Measurements from ENCODE around the gene GRHL3. TPM values are rescaled to one million over a fixed set of nuclear protein-coding genes. Genes with fewer than 3 reads are reported as not detected.

Gene GRHL3
- total RNA-seq, 1 donor from 2014 or later = not detected

GRCh38 chr1:24329331-24329730 lies 10.2 kb downstream of the GRHL3 start:
- H3K27me3 ChIP-seq (ENCODE audit: low read depth) = peaks cover 7% of the 10 kb centered on the region
- H3K4me3 ChIP-seq = no peak overlapping the region
- no peaks in the 10 kb centered on the region for H3K4me1 ChIP-seq
- no peaks in the 10 kb centered on the region for H3K9me3 ChIP-seq (replicated peaks)
- H3K27ac ChIP-seq (replicated peaks) = no peak overlapping the region
- TF ChIP-seq CTCF (IDR thresholded peaks at IDR 0.05; ENCODE audit: borderline replicate concordance) = no peak
- intact Hi-C loops (cut with micrococcal nuclease) = no loop called here
- H3K36me3 ChIP-seq = no peaks in the 10 kb centered on the region
- no peak for DNase-seq

- H3K9me3 ChIP-seq (replicated peaks) = no peaks in the 10 kb centered on the region
- no peak for TF ChIP-seq CTCF (IDR thresholded peaks at IDR 0.05; ENCODE audit: borderline replicate concordance)
Observed at GRCh38 chr1:24329797-24330543, 10.8 kb downstream of the GRHL3 start.

GRCh38 chr1:24331961-24332673 lies 13.0 kb downstream of the GRHL3 start:
- H3K27ac ChIP-seq (replicated peaks) = no peak overlapping the region
- intact Hi-C loops (cut with micrococcal nuclease) = no loop called here
- TF ChIP-seq CTCF (IDR thresholded peaks at IDR 0.05; ENCODE audit: borderline replicate concordance) = no peak

More at GRCh38 chr1:24329797-24330543, 10.8 kb downstream of the GRHL3 start:
- no peaks in the 10 kb centered on the region for H3K36me3 ChIP-seq
- intact Hi-C loops (cut with micrococcal nuclease) = no loop called here
- no peaks in the 10 kb centered on the region for H3K4me1 ChIP-seq
- no peak overlapping the region for H3K27ac ChIP-seq (replicated peaks)
- DNase-seq = no peak
- peaks cover 7% of the 10 kb centered on the region for H3K27me3 ChIP-seq (ENCODE audit: low read depth)
- H3K4me3 ChIP-seq = no peak overlapping the region

GRCh38 chr1:24336075-24336474 lies 16.9 kb downstream of the GRHL3 start:
- Histone ChIP-seq H3K27ac (replicated peaks) (no peak overlapping the region), H3K36me3 (no peaks in the 10 kb centered on the region), H3K4me1 (peaks cover 5% of the 10 kb centered on the region), H3K27me3 (ENCODE audit: low read depth) (no peaks in the 10 kb centered on the region), H3K9me3 (replicated peaks) (no peaks in the 10 kb centered on the region), H3K4me3 (no peak overlapping the region)
- no peak for TF ChIP-seq CTCF (IDR thresholded peaks at IDR 0.05; ENCODE audit: borderline replicate concordance)
- DNase-seq = no peak
- intact Hi-C loops (cut with micrococcal nuclease) = no loop called here

More at GRCh38 chr1:24331961-24332673, 13.0 kb downstream of the GRHL3 start:
- Histone ChIP-seq H3K4me3 (no peak overlapping the region), H3K27me3 (ENCODE audit: low read depth) (peaks cover 4% of the 10 kb centered on the region), H3K36me3 (no peaks in the 10 kb centered on the region), H3K4me1 (peaks cover 3% of the 10 kb centered on the region), H3K9me3 (replicated peaks) (no peaks in the 10 kb centered on the region)
- DNase-seq = no peak

- H3K36me3 ChIP-seq = no peaks in the 10 kb centered on the region
- TF ChIP-seq CTCF (IDR thresholded peaks at IDR 0.05; ENCODE audit: borderline replicate concordance) = no peak
- H3K4me3 ChIP-seq = no peak overlapping the region
- peaks cover 5% of the 10 kb centered on the region for H3K27me3 ChIP-seq (ENCODE audit: low read depth)
- no peak for DNase-seq
- peaks cover 5% of the 10 kb centered on the region for H3K4me1 ChIP-seq
- intact Hi-C loops (cut with micrococcal nuclease) = no loop called here
- no peaks in the 10 kb centered on the region for H3K9me3 ChIP-seq (replicated peaks)
- H3K27ac ChIP-seq (replicated peaks) = no peak overlapping the region
Observed at GRCh38 chr1:24337455-24337854, 18.3 kb downstream of the GRHL3 start.

Measured in left ventricle myocardium inferior (tissue), 1 donor.